Measurements from ENCODE around the gene SIX2. TPM values are rescaled to one million over a fixed set of nuclear protein-coding genes. Genes with fewer than 3 reads are reported as not detected.

SIX2 gene
- total and polyA plus RNA-seq, 2 donors (not counting 3 experiments of a cell fraction or from before 2014, with no cell fraction given), result 0.24 to 0.54 TPM

GRCh38 chr2:45003579-45004551 lies 5.4 kb downstream of the SIX2 start:
- Histone ChIP-seq H3K9me3 (replicated peaks; ENCODE audit: control insufficient read depth, insufficient read depth, low read length) (no peaks in the 10 kb centered on the region), H3K9me1 (replicated peaks; ENCODE audit: control insufficient read depth, extremely low read depth, insufficient read depth, low read length) (no peaks in the 10 kb centered on the region), H3K4me2 (ENCODE audit: insufficient read depth, low read length) (peak overlapping the region; percentile 83), H3K9ac (replicated peaks; ENCODE audit: extremely low read depth, insufficient read depth, low read length) (no peak overlapping the region), H3K27me3 (ENCODE audit: control insufficient read depth in 2 of 2, insufficient read depth in 2 of 2, low read length in 2 of 2) (peaks cover 74 to 97% of the 10 kb centered on the region in 2 experiments), H3K36me3 (ENCODE audit: control insufficient read depth in 2 of 2, extremely low read depth in 1 of 2, insufficient read depth in 2 of 2, low read length in 2 of 2) (no peaks in the 10 kb centered on the region), H3K4me3 (replicated peaks in 1 of 3; ENCODE audit: insufficient read depth in 1 of 3, low read depth in 1 of 3, low read length in 3 of 3) (peak overlapping the region in 1 of 3 experiments; percentile 11), H3K79me2 (ENCODE audit: control insufficient read depth, insufficient read depth, low read length) (no peaks in the 10 kb centered on the region), H3K4me1 (ENCODE audit: control insufficient read depth, extremely low read depth, insufficient read depth, low read length) (peaks cover 18% of the 10 kb centered on the region), H4K20me1 (replicated peaks; ENCODE audit: control insufficient read depth, extremely low read depth, insufficient read depth, low read length) (no peaks in the 10 kb centered on the region), H3K27ac (ENCODE audit: insufficient read depth, low read depth, low read length) (no peak overlapping the region), H2AFZ (ENCODE audit: low read depth, low read length) (no peak overlapping the region)
- POLR2A ChIA-PET, result no interaction called here
- TF ChIP-seq EZH2 (IDR thresholded peaks at IDR 0.05; ENCODE audit: borderline replicate concordance, low read depth, low read length, severe bottlenecking) (peak; percentile 99), JUN (IDR thresholded peaks at IDR 0.05; ENCODE audit: borderline replicate concordance, insufficient read depth, insufficient read length, low read depth) (no peak)
- DNase-seq (ENCODE audit: low read depth, low spot score) (no peak), FAIRE-seq (no peak)
- intact Hi-C loops (cut with micrococcal nuclease) (no loop called here), dilution Hi-C loops (cut with MboI; ENCODE audit: extremely low pct_ligation_motif_present, low sequenced_read_pairs) (no loop called here)
- BruUV-seq (replicated peaks), result no TSS peak
- CTCF ChIA-PET, result interaction anchor here (0.9 to 3.0 kb wide), 4 partner anchors 8 to 22 kb away, joined by 3 to 13 read pairs (median 5); no protein-coding TSS in a partner anchor

- dilution Hi-C loops (cut with MboI; ENCODE audit: extremely low pct_ligation_motif_present, low sequenced_read_pairs) (no loop called here), intact Hi-C loops (cut with micrococcal nuclease) (no loop called here)
- Histone ChIP-seq H3K9me1 (replicated peaks; ENCODE audit: control insufficient read depth, extremely low read depth, insufficient read depth, low read length) (no peaks in the 10 kb centered on the region), H4K20me1 (replicated peaks; ENCODE audit: control insufficient read depth, extremely low read depth, insufficient read depth, low read length) (no peaks in the 10 kb centered on the region), H3K36me3 (ENCODE audit: control insufficient read depth in 2 of 2, extremely low read depth in 1 of 2, insufficient read depth in 2 of 2, low read length in 2 of 2) (no peaks in the 10 kb centered on the region), H3K27ac (ENCODE audit: insufficient read depth, low read depth, low read length) (no peak overlapping the region), H2AFZ (ENCODE audit: low read depth, low read length) (no peak overlapping the region), H3K9me3 (replicated peaks; ENCODE audit: control insufficient read depth, insufficient read depth, low read length) (no peaks in the 10 kb centered on the region), H3K4me2 (ENCODE audit: insufficient read depth, low read length) (no peak overlapping the region), H3K79me2 (ENCODE audit: control insufficient read depth, insufficient read depth, low read length) (no peaks in the 10 kb centered on the region), H3K4me3 (replicated peaks in 1 of 3; ENCODE audit: insufficient read depth in 1 of 3, low read depth in 1 of 3, low read length in 3 of 3) (no peak overlapping the region), H3K27me3 (ENCODE audit: control insufficient read depth in 2 of 2, insufficient read depth in 2 of 2, low read length in 2 of 2) (peaks cover 80 to 97% of the 10 kb centered on the region in 2 experiments), H3K4me1 (ENCODE audit: control insufficient read depth, extremely low read depth, insufficient read depth, low read length) (peaks cover 14% of the 10 kb centered on the region), H3K9ac (replicated peaks; ENCODE audit: extremely low read depth, insufficient read depth, low read length) (no peak overlapping the region)
- TF ChIP-seq FOS (IDR thresholded peaks at IDR 0.05; ENCODE audit: borderline replicate concordance, insufficient read depth, low read length) (no peak), POLR2AphosphoS5 (IDR thresholded peaks at IDR 0.05; ENCODE audit: insufficient read depth, low read depth, low read length) (no peak)
- ChIA-PET POLR2A (no interaction called here), CTCF (interaction anchor here (1.2 kb wide), 1 partner anchor 21 kb away, joined by 3 read pairs; no protein-coding TSS in a partner anchor)
- BruUV-seq (replicated peaks), result no TSS peak
- no peak for FAIRE-seq
- no peak for DNase-seq (ENCODE audit: low read depth, low spot score)
Observed at GRCh38 chr2:45002686-45003085, 6.6 kb downstream of the SIX2 start.

All from endothelial cell of umbilical vein (primary cell).